Stimulated activated CD8-positive, alpha-beta memory T cell treated with anti-CD3 and anti-CD28 coated beads, Interleukin-7, amount 100 ng/mL, for 4 hours (primary cell): ENCODE results near the gene FAAP20.

Experiments used
- DNase-seq, 2 donors: peaks; one replicate each; pipeline ENCODE4 v3.0.0-alpha.2; 2020; ENCODE audit warnings: low read depth in 2 of 2

FAAP20 gene, protein sequence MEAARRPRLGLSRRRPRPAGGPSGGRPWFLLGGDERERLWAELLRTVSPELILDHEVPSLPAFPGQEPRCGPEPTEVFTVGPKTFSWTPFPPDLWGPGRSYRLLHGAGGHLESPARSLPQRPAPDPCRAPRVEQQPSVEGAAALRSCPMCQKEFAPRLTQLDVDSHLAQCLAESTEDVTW

DNA sequence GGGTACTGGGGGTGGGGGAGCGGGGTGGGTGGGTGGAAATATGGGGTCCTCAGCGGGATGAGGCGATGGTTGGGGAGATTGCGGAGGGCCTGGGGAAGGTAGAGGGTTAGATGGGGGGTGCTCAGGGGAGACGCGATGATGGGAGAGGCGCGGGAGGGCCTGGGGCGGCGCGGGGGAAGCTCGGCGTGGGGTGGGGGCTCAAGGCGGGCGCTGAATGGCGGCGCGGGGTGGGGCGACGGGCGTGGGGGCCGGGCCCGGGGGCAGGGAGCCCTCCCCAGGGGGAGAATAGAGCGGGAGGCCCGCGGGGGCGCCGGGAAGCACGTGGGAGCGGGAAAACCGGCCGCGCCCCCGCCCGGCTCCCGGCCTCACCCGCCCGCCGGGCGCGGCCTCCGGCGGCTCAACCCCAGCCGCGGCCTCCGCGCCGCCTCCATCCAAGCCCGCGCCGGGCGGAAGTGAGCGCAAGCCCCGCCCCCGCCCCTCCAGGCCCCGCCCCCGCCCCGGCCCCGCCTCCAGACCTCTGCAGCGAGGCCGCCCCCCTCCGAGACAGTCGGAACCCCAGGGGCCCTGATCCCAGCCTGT, at the start of gene FAAP20:
Gene FAAP20, minus strand, starts transcription at position 454 of the 579 bp plus-strand sequence. Its CDS starts 23 bp downstream, at position 431.
- peak; percentile 41 to 69 for DNase-seq

DNA sequence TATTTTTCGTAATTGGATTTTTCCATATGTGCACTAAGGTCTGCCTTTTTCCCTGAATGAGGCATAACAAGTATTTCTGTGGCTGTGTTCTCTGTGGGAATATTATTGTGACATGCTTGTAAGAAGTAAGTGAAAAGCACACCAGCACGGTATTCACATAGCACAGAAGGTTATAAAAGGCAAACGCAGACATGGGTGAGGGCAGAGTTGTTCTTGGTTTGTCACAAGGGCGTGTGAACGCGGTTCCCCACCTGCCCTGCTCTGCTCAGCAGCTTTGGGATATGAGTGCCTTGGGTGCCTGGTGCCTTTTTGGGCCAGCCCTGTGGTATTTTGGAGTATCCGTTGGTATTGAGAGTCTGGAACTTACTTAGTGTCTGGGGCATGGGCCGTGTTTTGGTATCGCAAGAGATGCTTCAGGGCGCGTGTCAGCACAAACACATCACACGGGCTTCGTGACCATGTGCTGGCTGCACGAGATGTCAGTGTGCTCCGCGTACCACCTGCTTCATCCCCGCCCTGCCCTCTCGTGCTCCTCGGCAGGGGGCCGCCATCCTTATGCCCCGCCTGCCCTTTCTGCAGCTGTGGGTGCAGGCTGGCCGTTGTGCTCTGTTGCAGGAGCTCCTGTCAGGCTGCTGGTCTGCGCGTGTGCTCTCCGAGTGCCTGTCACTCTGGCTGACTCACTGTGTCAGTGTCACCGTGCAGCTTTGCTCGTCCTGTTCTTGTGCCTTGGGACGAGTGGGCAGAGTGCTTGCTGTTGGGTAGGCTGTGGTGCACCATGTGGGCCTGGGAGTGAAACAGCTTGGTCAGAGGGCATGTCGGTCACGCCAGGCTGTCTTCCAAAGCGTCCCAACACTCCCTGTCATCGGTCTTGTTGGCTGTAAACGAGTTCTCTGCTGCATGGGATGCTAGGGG, 48.5 kb upstream of the FAAP20 start:
- DNase-seq: no peak

DNA sequence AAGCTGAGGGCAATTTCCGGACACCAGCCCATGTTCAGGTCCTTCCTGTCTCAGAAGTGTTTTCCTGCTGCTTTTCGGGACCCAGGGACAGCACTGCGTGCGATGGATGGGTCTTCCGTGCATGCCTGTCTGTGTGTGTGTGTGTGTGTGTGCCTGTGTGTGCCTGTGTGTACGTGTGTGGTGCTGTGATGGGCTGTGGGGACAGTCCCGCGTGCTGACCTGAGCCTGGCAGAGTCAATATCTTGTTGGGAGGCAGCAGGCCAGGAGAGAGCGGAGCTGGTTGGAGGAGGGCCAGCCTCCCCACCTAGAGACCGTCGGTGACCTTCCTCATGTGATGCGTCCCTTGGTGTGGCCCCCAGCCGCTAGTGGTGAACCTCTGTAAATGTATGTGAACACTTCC, 47.2 kb upstream of the FAAP20 start:
- no peak for DNase-seq

DNA sequence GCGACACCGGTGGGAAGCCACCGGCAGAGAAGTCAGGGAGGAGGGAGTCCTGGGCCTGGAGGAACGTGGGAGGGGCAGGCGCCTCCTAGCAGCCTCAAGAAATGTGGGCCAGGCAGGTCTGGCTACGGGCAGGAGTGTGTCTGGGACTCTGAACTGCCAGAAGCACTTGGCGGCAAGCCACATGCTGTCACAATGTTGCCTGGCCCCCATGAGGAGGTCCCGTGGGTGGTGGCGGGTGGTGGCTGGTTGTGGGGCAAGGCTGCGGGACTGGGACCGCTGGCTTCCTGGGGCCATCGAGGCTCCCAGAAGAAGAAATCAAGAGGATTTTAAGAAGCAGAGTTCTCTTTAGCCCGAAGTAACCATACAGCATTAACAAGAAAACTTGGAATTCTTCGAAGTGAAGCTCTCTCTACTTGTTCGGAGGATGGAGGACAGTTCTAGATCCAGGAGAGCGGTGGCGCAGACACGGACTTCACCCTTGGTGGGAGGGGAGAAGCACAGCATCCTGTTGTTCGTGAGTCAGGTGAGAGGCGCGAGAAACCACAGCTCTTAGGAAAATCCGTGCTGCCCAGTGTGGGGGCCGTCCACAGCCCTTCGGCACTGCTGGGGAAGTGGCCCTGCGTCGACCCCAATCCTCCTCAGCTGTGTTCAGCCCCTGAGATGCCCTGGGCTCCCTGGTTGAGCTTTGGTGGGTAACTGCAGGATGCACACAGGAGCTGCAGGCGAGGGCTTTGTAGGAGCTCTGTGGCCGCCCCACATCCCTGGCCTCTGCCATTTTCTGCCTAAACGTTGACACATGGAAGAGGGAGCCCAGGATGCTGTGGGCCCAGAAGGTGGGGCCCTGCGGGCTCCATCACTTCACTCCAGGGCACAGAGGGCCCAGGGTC, 45.9 kb upstream of the FAAP20 start:
- no peak for DNase-seq

DNA sequence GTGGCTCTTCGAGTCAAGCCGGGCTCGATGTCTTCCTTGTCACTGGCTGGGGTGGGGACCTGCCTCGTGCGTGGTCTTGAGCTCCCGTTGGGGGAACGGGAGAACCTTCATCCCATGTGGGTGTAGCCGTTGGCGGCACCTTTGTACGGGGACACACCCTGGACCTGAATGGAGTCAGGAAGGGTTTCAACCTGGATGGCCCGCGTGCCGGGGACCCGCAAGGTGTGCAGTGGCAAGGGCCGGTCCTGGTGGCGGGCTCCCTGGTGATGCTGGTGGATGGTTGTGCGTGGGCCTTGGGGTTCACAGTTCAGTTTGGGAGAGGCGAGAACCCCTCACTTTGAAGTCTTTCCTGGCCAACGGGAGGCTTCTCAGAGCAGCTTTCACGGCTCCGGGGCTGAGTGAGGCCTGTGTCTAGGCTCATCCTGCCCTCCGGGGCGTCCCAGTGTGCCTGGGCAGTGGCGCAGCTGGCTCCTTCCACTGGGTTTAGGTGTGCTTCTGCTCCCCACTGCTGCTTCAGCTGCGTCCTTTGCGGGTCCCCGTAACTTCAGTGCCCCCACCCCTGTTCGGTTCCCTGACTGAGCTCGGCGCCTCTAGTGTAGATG, 44.9 kb upstream of the FAAP20 start:
- DNase-seq: no peak

DNA sequence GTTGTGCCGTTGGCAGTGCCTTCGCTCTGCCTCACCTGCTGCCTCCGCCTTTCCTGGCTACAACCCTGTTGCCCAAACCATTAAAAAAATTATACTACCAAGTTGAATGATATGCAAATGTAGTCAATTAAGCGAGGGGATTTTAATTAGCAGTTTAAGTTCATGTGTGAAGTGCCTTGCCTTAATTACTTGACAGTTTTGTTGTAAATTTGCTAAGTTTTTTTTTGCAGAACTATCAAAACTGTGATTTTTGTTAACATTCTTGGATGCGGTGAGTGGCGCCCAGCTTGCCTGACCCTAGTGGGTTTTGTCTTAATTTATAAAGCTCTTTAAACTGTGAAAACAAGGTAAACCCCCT, 44.4 kb upstream of the FAAP20 start:
- no peak for DNase-seq

DNA sequence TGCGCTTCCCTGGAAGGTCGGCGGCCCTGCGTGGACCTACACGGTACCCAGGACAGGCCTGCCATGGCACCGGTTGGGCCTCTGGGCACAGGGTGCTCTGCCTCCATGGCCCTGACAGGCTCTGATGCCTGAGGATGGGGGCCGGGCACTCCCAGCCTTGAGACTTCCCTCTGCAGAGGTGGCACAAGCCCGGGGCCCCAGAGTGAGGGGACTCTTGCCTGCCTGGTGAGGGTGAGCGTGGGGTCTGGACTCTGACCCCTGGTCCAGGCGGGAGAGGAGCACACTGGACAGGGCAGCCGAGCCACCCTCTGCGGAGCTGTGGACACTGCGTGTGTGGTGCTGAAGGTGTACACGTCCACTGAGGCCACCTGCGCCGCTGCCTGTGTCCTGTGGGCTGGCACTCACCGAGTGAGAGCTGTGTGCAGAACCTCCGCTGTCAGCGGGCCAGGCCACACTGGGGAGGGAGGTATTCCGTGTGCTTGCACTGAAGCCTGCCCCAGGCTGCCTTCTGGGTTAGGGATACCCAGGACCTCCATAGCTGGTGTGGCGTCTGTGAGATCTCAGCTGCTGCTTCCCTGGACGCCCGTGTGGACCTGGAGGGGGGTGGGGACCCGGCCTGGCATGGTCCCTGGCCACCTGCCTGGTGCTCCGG, 43.9 kb upstream of the FAAP20 start:
- no peak for DNase-seq

DNA sequence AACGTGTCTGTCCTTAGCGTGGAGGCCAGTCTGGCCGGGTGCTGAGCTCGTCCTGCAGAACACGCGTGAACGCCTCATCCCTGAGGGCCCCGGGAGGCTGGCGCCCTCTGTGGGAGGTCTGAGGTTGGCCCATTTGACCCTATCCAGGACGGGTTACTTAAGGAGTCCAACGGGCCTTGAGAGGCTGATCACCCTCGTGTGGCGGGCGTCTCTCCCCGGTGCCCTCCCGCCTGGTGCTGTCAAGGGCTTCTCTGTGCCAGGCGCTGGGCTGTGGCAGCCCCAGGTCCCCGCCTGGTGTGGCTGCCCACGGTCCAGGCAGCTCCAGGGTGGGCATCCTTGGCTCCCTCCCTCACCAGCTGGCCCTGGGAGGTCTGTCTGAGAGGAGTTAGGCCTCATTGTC, 43.2 kb upstream of the FAAP20 start:
- no peak for DNase-seq

DNA sequence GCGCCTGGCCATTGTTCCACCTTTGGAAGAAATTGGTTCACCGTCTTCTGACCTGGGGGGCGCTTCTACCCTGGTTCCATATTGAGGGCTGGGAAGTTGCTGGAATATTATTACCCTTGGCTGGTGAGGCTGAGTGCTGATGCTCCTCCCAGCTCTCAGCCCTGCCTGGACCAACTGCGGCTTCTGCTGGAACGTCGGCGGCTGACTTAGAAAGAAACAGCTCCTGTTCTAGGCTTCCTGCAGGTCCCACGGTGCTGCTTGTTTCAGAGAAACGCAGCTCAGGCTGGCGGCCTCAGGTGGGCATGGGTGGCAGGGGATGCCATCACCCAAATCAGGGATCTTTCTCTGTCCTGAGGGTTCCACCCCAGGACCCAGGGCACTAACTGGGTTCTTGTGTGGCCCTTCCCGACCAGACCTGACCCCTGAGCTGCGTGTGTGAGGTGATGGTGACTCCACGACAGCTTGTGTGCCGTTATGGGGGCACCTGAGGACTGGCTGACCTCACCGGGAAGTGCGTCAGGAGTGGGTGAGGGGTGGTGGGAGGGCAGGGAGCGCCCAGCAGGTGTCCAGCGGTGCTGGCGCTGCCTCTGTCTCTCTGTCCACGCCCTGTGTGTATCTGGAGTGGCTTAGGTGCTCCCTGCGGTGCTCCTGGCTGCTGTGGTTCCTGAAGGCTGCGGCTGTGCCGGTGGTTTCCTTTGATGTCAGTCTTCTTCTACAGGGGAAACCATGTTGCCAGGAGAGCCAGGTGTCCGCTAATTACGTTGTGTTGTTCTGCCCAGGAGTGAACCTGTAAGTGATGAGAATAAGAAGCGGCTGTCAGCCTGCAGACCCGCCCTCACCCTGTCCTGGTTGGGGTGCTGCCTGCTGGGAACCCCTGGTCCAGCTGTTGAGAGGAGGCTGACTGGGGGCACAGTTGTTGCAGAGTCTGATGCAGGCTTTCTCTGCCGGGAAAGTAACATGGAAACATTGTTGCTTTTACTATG, 42.4 kb upstream of the FAAP20 start:
- no peak for DNase-seq

DNA sequence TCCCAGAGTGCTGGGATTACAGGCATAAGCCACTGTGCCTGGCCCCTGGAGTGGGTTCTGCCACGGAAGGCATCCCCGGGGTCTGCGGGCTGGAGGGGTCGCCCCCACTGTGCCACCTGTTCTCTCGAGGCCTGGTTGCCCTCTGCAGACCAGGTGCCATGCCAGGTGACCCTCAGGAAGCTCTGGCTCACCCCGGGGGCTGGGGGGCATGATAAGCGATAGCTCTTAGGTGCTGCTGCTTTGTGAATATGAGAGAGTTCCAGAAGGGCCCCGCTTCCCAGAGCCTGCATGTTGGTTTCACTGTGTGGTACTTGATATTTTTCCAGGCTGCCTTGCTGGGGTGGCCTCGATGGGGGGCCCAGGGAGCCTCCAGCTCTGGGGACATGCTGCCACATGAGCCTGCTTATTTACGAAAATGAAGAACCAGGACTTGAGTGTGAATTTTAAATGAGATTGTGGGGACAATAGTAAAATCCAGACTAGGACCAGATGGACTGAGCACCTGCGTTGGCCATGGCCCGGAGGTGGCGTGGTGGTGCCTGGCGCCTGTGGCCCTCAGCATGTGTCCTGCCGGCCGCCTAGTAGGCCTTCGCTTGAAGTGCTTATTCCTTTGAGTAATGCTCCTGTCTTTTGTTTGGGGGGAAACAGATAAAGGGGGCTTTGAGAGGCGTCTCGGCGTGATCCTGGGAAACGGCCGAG, 40.9 kb upstream of the FAAP20 start:
- no peak for DNase-seq

DNA sequence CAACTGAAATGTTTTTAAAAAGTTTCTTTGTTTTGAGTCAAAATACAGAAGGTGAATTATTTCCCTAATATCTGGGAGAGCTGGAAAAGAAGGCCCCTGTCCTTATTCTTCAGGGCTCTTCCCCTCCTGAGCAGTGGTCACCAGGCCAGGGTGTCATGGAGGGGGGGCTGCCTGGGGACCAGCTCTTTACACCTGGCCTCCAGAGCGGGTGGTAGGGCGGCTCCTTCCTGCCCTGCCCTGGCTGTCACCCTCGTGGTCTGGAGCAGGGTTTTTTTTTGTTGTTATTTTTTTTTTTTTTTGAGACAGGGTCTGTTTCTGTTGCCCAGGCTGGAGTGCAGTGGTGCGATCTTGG, 40.2 kb upstream of the FAAP20 start:
- DNase-seq: peak in 1 of 2 donors; percentile 29

DNA sequence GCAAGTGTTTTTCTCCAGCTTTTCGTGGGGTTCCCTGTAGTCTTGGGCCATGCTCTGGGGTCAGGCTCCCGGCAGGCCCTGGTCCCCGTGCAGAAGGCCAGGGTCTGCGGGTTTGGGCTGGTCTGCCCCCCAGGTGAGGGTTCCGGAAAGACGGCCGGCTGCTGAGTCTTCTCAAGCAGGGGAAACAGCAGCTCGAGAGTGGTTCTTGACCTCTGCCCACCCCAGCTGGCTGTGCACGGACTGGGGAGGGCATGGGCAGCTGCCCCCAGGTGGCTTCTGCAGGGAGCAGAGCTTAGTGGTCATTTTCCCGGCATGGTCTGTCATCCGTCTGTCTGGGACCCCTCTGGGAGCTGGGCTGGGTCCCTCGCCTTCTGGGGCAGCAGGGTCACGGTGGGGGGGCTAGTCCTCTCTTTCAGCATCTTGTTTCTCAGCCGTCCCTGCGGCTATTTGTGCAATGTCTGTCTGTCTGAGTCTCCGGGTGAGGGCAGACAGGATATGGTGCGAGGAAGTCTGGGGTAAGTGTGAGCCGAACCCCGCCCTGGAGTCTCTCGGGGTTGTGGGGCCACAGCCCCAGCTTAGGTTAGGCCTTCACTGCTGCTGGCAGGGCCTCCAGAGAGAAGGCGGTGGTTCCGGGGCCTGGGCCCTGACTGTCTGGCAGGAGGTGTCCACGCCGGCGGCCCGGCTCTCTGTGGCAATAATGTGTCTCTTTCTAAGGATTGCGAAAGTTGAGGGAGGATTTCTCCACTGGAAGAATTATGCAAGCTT, 39.6 kb upstream of the FAAP20 start:
- DNase-seq: peak; percentile 38 to 63

DNA sequence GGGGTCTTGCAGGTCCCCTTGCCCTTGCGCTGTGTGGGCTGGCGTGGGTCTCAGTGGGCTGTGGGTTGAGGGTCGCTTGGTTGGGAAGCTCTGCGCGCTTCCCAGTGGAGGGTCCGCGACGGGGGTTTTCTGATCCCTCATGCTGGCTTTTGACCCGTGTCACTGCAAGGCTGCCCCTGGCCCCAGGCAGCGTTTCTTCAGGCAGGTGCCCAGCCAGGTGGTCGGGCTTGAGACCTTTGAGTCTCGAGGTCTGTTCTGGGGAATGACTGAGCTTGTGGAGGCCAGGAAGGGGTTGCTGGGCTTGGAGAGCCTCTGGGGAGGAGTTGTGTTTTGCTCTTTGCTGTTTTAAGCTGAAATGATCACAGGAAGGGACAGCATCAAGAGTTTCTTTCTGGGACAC, 38.9 kb upstream of the FAAP20 start:
- DNase-seq: no peak

DNA sequence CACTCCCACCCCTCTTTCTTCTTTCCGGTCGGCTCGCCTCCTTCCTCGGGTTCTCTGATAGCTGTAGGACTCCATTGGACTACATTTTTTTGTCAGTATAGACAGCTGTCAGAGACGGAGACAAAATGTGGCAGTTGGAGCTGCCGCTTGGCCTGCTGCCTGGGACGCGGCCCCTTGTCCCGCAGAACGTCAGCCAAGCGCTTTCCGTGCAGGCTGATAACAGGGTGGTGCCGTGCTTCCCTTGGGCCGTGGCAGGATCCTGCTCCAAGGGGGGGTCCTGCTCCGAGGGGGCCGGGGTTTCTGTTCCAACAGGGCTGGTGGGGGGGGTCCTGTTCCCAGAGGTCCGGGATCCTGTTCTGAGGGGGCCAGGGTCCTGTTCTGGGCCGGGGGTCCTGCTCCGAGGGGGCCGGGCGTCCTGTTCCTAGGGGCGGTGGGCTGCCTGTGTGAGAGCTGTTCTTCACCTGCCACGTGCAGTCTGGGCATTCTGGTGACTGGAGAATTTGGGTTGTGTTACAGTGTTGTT, 38.4 kb upstream of the FAAP20 start:
- DNase-seq: no peak

DNA sequence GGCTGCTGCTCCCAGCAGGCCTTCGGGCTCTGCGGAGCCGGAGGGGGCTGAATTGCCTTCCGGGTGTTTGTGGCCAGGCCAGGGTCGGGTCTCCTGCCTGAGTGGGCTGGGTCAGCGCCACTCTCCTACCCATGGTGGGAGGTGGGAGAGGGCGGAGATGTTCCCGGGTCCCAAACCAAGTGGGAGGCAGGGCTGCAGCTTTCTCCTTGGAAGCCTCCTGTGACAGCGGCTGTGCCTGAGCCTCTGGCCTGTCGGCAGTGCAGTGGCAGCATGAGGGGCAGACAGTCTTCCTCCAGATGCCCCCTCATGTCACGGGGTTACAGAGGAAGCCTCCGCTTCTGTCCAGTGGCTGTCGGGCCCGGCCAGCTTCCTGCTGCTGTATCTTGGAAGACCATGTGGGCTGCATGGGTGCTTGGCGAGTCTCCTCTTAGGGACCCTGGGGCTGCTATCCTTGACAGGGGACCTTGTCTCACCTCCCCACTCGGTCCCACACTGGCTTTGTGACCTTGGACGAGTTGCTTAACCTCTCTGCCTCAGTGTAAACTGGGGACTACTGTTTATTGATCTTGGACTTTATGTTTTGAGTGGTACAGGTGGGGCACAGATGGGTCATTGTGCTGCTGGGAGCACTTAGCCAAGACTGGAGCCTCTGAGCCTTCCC, 37.8 kb upstream of the FAAP20 start:
- DNase-seq: no peak

DNA sequence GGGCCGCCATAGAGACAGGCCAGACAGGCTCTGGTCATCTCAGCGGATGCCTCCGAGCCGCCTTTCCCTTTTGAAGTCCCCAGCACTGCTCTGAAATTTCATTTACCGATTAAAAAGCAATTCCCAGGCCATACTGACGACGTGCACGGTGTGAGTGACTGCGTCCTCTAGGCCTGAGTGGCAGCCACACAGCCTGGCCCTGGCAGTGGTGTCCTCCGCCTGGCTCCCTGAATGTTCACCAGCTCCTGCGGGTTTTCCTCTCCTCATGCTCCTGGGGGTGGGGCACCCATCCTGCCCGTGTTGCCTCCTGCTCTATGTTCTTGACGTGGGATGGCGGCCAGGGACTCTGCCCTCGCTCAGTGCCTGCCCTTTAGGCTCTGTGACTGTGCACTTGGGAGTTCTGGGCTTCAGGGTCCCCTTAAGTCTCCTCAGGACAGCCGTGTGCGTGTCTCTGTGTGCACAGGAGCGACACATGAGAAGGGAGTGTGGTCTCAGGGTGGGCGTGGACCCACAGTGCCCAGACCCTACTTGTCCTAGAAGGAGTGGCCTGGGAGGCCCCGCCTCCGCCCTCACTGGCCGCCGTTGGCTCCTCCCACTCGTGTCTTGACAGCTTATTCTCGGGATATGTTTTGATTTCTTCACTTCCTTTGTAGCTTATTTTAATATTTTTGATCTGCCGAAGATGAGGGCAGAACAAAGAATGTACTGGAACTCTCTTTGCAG, 37.1 kb upstream of the FAAP20 start:
- DNase-seq: peak; percentile 41 to 52
